A172 (cell line): ENCODE results near the gene CCNL2. TPM values are rescaled to one million over a fixed set of nuclear protein-coding genes. Genes with fewer than 3 reads are reported as not detected.
A peak's percentile ranks its signal among the peaks of the same experiment; 100 is the strongest.
"Not testable (repeated sequence)": the region's sequence is repeated elsewhere in the genome, so short reads cannot be mapped to it uniquely, and the experiment has no call there.

Experiments
- DNase-seq: peaks from one replicate; pipeline ENCODE4 v3.0.0-alpha.2; 2015; ENCODE audit warnings: low spot score
- total RNA-seq: library from RNA; depleted of rRNA; stranded (reverse); fragments of >200 nt; shearing (Covaris generic); gene quantifications from 2 replicates; pipeline ENCODE4 v1.2.3, GENCODE V29; 2014

CCNL2 gene
- total RNA-seq, 1 experiment from 2014 or later = 35.6 TPM

- DNase-seq = no peak
Observed at GRCh38 chr1:1432274-1432950, 33.3 kb upstream of the CCNL2 start.

GRCh38 chr1:1431845-1432273 is 32.7 kb upstream of the CCNL2 start:
- peak; percentile 35 for DNase-seq

GRCh38 chr1:1430992-1431844 is 32.1 kb upstream of the CCNL2 start:
- DNase-seq = no peak

GRCh38 chr1:1430114-1430982 is 31.2 kb upstream of the CCNL2 start:
- DNase-seq = peak; percentile 46

- DNase-seq = no peak
Observed at GRCh38 chr1:1429671-1430073, 30.5 kb upstream of the CCNL2 start.

GRCh38 chr1:1428967-1429366 is 29.8 kb upstream of the CCNL2 start:
- not testable (repeated sequence) for DNase-seq

- DNase-seq = no peak
Observed at GRCh38 chr1:1428174-1428573, 29.0 kb upstream of the CCNL2 start.

GRCh38 chr1:1427820-1428148 is 28.6 kb upstream of the CCNL2 start:
- no peak for DNase-seq

- DNase-seq = no peak
Observed at GRCh38 chr1:1427106-1427819, 28.1 kb upstream of the CCNL2 start.

GRCh38 chr1:1426496-1427105 is 27.5 kb upstream of the CCNL2 start:
- no peak for DNase-seq

- no peak for DNase-seq
Observed at GRCh38 chr1:1425753-1426495, 26.8 kb upstream of the CCNL2 start.

- no peak for DNase-seq
Observed at GRCh38 chr1:1425426-1425752, 26.3 kb upstream of the CCNL2 start.

- DNase-seq = no peak
Observed at GRCh38 chr1:1424707-1425106, 25.6 kb upstream of the CCNL2 start.

- DNase-seq = no peak
Observed at GRCh38 chr1:1423245-1423597, 24.1 kb upstream of the CCNL2 start.

GRCh38 chr1:1422465-1423244 is 23.5 kb upstream of the CCNL2 start:
- peak; percentile 43 for DNase-seq

GRCh38 chr1:1421907-1422464 is 22.9 kb upstream of the CCNL2 start:
- no peak for DNase-seq

GRCh38 chr1:1421147-1421906 is 22.2 kb upstream of the CCNL2 start, which contains the start of gene ANKRD65:
Gene ANKRD65, minus strand, starts transcription at chr1:1421276. Its CDS starts 271 bp downstream, at chr1:1421005.
- no peak for DNase-seq

GRCh38 chr1:1420654-1421141 is 21.6 kb upstream of the CCNL2 start:
- no peak for DNase-seq
